ENCODE measurements around the gene TSC2. TPM values are rescaled to one million over a fixed set of nuclear protein-coding genes. Genes with fewer than 3 reads are reported as not detected.
A peak's percentile ranks its signal among the peaks of the same experiment; 100 is the strongest.
"Not testable (repeated sequence)": the region's sequence is repeated elsewhere in the genome, so short reads cannot be mapped to it uniquely, and the experiment has no call there.

The TSC2 gene
- polyA plus RNA-seq, 3 donors: 141 to 174 (median 162) TPM

- no peak for DNase-seq
Measured at GRCh38 chr16:2008009-2008526, 39.7 kb upstream of the TSC2 start.

GRCh38 chr16:2008631-2009163 is 39.1 kb upstream of the TSC2 start:
- DNase-seq: no peak

GRCh38 chr16:2009164-2009711 is 38.5 kb upstream of the TSC2 start:
- DNase-seq: no peak

GRCh38 chr16:2009791-2010510 is 37.8 kb upstream of the TSC2 start, which contains the start of gene ZNF598:
Gene ZNF598, minus strand, starts transcription at chr16:2009821.
- DNase-seq: peak; percentile 87

- DNase-seq: not testable (repeated sequence)
Measured at GRCh38 chr16:2011726-2012125, 36.1 kb upstream of the TSC2 start.

- no peak for DNase-seq
Measured at GRCh38 chr16:2013527-2013926, 34.3 kb upstream of the TSC2 start.

GRCh38 chr16:2015117-2015946 is 32.5 kb upstream of the TSC2 start:
- no peak for DNase-seq

- DNase-seq: no peak
Measured at GRCh38 chr16:2015947-2016208, 31.9 kb upstream of the TSC2 start.

GRCh38 chr16:2016407-2016922 is 31.3 kb upstream of the TSC2 start:
- DNase-seq: no peak

- no peak for DNase-seq
Measured at GRCh38 chr16:2019518-2019920, 28.3 kb upstream of the TSC2 start, which contains the start of gene NPW. Gene NPW, plus strand, starts transcription at chr16:2019785.

- DNase-seq: no peak
Measured at GRCh38 chr16:2019921-2020831, 27.6 kb upstream of the TSC2 start.

GRCh38 chr16:2022723-2023091 is 25.1 kb upstream of the TSC2 start:
- DNase-seq: no peak

GRCh38 chr16:2023092-2024031 is 24.4 kb upstream of the TSC2 start:
- DNase-seq: peak; percentile 88

- DNase-seq: no peak
Measured at GRCh38 chr16:2024032-2024420, 23.8 kb upstream of the TSC2 start.

- no peak for DNase-seq
Measured at GRCh38 chr16:2025251-2025650, 22.5 kb upstream of the TSC2 start.

- DNase-seq: no peak
Measured at GRCh38 chr16:2025878-2026460, 21.8 kb upstream of the TSC2 start.

GRCh38 chr16:2026461-2027023 is 21.2 kb upstream of the TSC2 start, which contains the start of gene NHERF2:
Gene NHERF2, plus strand, starts transcription at chr16:2026902. Its CDS starts 104 bp downstream, at chr16:2027006.
- DNase-seq: no peak

- DNase-seq: no peak
Measured at GRCh38 chr16:2027024-2028010, 20.5 kb upstream of the TSC2 start.
